Left forelimb (tissue), 1 donor: ENCODE measurements around the gene TMEM30A.

Experiments
- DNase-seq: peaks from one replicate; pipeline ENCODE4 v3.0.0-alpha.2; 2018; ENCODE audit warnings: low spot score

The TMEM30A gene

DNA sequence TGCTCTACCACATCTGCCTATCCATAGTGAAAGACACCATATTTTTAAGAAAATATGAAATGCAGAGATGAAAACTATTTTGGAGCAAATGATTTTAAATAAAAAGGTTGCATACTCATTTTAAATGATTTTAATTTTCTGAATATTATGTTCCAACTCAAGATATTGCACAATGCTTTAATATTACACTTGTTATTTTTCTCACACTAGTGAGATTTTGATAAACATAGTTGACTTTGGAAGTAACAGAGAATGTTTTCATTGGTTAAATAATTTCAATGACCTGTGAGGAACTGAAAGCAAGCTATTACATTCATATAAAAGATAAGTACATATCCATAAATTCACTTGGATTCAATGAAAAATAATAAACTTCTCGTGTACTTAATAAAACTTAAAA is 7.2 kb upstream of the TMEM30A start:
- no peak for DNase-seq

DNA sequence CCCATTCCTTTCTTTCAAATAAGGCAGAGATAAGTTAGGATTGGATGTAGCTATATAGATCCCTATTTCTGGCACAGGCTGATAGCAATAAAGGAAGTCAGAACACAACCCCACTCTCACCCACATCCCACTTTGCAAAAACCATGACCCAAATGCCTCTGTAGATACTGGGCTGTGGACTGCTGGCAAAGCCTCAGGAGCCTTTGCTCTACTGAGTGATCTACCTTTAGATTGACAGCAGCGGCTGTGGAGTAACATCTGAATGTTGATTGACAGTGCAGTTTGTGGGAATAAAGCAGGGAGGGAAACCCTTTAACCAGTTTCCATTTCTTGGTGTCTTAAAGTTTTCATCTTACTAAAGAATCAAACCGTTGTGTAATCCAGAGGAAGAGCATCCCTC is 6.7 kb upstream of the TMEM30A start:
- no peak for DNase-seq

DNA sequence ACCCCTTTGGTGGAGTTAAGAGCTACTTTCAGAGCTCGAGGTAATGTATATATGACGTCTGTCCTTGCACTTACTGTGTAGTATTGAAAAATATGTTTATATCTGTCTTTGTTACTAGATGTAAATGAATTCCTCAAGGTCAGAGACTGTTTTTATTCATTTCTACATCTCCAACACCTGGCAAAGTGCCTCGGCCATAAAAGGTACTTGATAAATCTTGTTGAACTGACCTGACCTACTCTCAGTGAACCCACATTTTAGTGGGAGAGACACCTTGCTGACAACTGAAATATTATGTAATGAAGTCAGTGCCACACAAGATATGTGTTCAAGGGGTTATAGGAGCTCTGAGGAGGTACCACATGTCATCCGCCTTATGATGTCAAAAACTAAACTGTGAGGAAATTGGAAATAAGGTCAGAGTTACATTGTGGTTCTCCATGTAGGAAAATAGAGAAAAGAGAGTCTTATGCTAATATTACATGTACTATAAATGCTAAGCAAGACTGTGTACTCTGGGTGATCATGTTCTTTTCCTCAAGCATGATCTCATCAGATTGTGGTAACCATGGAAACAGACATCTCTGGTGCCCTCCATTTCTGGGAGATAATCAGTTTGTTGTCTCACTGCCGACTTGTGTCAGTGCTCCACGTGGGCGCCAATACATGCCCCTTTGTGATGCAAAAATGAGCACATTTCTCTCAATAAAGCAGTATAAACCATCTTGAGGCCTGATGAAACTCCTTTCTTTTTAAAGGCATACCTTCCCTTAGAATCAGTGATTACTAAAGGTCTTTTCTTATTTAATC is 5.7 kb upstream of the TMEM30A start:
- DNase-seq: no peak

DNA sequence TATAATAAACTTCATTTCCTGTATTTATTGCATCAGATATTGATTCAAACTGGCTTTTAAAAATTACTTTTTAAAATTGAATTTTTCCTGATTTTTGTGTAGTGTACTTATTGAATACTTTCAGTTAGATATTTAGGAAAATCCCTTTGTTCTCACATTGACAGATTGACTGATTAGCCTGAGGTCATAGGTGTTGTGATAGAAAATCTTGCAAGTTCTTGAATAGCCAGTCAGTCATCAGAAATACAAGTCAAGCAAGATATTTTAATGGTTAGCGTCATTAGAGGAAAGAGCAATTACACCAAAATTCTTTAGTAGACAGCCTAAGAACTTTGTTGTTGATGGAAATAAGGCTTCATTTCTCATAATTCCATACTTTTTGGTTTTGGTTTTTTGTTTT is 3.4 kb upstream of the TMEM30A start:
- DNase-seq: no peak

DNA sequence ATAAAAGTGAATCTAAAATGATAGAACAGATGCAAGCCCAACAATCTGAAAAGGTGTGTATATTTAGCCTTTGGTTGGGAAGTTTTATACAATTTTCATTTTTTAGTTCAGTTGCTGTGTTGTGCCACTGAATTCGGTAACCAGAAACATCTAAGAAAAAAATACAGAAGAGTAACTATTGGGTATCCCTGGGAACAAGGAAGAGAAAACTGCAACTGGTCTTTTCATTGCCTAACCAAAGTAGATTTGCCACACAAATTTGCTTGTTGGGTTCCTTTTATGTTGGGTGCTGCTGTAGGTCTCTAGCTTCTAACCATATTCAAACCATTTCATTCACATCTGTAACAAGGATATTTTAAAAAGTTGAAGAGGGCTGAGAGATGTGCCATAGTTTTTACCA is 2.8 kb upstream of the TMEM30A start:
- DNase-seq: no peak

DNA sequence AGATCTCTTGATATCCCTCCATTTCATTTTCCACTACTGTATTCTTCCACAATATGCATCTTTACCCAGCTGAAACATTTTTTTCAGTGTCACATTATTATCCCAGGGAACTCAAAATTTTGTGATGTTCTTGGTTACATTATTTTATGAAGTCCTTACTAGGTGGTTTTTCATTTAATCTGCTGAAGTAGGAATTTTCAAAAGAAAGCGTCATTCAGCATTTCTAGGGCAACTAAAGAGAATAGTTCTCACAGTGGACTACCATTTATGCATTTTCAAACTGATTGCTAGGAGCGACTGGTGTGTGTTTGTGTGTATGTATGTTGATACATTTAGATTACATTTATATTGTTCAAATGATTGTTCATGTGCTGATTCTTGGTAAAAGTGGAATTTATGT is 2.4 kb upstream of the TMEM30A start:
- DNase-seq: no peak

DNA sequence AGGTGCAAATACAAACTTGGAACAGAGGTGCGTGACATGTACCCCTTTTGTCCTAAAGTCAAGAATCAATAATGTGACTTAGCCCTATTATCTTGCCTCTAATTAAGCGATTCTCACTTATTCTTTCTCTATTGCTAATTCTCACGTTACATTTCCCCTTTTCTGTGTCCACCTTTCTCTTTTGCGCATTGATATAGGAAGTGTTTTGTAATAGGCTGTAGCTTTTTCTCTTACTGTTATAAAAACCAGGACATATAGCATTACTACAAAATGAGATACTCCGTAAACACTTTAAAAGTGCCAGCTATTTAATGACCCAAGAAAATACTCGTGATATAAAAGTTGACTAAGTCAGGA is 669 bp upstream of the TMEM30A start:
- DNase-seq: no peak

DNA sequence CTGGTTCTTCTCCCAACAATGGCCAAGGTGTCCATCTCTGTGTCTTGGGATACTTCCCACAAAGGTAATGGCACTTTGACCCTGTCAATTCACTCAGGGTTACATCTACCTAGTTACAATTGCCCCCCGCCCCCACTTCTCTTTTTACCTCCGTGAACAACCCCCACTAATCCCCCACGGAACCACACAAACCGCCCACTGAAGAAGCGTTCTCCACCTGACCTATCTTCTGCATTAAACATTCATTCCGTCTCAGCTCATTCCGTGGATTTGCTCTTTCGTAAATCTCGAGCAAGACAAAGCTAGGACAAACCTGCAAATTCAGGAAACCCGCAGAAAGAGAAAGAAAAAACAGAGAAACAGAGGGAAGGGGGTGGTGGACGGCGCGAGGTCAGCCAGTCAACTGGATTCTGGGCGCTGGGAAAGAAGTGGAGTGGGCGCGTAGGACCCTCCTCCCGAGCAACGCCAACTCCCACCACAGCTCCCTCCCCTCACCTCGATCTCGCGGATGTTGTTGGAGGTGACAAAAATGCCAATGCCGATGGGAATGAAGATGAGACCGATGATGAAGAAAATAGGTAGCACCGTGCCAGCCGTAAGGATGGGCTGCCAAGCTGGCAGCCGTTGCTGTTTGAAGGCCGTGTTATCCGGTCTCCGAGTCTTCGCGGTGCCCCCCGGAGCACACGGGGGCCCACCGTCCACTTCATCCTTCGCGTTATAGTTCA is 523 bp downstream of the TMEM30A start:
- DNase-seq: peak; percentile 82

DNA sequence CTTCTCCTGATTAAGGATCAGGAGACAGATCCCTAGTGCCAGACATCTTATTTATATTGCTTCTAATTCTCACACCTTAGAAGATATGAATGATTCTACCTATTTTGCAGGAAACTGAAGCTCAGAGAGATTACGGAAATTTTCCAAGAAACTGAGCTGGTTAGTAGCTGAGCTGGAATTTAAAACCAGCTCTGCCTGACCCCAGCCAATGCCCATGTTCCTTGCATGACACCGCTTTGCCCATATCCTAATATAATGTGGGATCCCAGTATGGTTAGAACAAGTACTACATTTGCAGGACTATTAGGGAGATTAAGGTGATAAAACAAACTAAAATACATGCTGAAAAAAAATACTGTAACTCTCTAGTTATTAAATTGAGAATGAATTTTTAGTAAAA is 1.9 kb downstream of the TMEM30A start:
- no peak for DNase-seq

DNA sequence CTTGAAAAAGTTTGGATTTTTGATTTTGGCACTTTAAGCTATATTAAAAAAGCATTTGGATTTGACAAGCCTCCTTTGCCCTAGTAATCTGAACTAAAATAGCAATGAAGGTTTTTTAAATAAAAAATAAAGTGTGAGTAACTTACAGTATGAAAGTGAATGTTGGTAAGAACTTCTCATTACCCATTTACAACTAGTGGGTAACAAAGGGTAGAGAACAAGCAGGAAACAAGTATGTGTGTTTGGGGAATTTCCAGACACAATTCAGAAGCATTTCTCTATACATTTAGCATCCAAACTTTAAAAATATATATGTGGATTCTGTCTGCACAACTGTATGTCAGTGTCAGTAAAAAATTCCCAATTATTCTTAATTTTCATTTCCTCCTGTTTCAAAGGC is 2.9 kb downstream of the TMEM30A start:
- DNase-seq: no peak

DNA sequence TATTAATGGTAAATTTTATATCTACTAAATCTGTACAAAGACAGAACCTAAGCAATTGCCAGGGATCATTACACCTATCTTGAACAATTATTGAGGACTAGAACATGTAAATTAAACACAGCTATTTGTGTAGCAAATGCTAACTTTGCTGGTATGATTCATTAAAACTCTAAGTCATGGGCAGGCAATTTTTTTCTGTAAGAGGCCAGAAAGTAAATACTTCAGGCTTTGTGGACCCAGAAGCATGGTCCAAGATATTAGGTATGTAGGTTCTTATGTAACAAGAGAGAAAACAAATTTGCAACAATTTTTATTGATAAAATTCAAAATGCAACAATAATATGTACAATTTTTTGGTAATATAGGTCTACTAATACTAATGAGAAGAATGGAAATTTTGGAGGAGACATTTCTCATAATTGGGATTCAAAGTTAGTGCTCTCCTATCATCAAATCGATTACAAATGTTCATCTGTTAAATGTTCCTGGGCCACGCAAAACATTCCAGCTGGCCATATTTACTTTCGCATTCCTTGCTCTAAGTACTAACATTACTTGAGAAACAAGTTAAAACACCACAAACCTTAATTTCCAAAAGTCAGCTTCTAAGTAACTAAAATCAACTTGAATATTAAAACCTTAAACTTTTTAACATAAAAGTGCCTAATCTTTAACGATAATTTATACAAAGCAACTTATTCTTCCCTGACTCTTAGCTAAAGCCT is 4.3 kb downstream of the TMEM30A start:
- DNase-seq: no peak

DNA sequence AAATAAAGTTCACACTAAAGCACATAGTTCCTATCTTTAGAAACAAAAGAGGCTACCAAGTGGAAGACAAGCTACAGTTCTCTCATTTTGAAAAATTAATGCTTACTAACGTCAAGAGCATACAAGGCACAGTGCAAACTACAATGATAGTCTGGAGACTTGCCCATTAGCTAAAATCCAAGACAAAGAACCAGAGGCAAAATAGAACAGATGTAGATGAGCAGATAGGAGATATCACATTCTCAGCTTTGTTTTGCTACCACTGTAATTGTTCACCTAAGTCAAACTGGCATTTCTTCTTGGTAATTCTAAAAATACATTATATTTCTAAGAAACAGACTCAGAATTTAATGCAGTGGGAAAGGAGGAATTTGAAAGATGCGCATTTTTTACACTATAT is 5.2 kb downstream of the TMEM30A start:
- no peak for DNase-seq

DNA sequence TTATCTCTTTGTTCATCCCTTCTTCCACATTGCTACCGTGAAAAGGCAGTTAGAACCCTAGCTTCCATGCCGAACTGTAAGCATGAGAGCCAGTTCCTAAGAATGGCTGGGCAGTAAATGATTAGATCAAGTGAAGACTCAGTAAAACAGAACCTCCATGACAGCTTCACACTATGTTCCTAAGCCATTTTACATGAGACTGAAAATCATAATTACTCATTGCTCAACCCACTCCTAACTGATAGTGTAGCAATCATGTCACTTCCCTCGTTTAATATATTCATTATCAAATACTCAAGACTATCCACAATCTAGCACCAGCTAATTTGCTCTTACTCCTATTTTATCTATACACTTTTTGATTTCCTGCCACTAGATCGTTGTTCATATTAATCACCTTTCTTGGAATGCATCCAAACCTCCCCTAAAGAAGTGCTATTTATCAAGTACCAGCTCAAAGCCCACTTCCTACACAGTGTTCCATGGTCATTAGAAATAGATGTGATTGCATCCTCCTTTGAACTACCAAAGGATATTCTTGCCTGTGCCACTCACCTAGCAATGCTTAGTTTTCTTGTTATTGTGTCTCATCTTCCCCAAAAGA is 6.0 kb downstream of the TMEM30A start:
- no peak for DNase-seq

DNA sequence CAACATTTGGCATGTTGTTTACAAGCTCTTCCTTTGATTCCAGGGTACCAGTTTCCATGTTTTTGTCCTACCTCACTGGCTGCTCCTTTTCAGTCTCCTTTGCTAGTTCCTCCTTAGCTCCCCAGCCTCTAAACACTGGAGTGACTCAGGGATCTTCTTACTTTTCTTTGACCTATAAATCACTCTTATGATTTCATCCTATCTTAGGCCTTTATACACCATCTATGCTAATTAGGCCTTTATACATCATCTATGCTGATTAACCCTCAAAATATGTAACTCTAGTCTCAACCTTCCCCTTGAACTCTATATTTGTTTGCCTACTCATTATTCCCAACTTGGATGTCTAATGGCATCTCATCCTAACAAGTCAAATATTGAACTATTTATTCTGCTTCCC is 9.5 kb downstream of the TMEM30A start:
- DNase-seq: no peak

DNA sequence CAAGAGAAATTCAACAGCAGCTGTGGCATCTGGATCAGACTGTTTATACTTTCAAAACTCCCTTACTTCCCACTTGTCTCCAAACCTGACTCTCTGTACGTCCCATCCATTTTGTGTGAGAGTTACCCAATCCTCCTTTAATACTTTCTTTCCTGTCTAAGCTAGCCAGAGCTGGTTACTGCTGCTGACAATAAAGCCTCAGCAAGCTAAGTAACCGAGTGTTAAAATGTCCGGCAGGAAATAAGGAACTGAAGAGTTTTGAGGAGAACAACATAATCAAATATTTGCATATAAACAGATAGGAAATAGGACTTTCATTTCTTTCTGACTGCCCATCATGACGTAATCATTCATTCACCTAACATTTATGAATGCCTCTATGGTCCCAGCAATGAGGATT is 11.6 kb downstream of the TMEM30A start:
- DNase-seq: no peak

DNA sequence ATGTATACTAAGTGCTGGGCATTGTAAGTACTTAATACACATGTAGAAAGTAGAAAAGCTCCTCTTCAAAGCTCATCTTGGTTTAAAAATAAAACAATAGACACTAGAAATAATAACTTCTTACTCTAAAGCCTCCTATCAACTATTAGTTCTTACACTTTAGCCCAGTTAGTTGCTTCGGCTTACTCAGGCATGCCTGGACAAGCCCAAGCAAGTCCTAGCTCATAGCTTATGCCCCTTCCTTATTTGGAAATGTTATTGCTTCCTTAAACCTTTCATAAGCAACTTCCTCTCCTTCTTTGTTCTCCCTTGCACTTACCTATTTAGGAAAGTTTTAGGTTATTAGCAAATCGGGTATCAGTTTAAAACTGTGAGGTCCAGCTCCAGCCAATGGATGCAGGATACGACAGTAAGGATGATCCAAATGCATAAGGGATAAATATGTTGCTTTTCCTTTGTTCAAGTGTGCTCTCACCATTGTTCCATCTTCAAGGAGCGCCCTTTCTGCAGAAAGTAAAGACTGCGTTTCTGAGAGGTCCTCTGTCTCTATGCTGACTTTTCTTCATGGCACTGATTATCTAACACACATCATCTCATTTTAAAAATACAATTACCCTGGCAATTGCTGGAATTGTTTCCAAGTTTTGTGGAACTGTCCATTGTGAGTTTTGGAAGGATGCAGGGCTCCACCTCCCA is 12.3 kb downstream of the TMEM30A start:
- DNase-seq: no peak

DNA sequence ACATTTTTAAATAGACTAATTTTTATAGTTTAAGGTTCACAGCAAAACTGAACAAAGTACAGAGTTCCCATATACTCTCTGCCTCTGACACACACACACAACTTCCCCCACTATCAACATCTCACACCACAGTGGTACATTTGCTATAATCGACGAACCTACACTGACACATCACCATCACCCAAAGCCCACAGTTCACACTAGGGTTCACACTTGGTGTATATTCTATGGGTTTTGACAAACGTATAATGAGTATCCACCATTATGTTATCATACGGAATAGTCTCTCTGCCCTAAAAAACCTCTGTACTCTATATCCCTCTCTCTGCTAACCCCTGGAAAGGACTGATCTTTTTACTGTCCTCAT is 15.6 kb downstream of the TMEM30A start:
- DNase-seq: no peak

DNA sequence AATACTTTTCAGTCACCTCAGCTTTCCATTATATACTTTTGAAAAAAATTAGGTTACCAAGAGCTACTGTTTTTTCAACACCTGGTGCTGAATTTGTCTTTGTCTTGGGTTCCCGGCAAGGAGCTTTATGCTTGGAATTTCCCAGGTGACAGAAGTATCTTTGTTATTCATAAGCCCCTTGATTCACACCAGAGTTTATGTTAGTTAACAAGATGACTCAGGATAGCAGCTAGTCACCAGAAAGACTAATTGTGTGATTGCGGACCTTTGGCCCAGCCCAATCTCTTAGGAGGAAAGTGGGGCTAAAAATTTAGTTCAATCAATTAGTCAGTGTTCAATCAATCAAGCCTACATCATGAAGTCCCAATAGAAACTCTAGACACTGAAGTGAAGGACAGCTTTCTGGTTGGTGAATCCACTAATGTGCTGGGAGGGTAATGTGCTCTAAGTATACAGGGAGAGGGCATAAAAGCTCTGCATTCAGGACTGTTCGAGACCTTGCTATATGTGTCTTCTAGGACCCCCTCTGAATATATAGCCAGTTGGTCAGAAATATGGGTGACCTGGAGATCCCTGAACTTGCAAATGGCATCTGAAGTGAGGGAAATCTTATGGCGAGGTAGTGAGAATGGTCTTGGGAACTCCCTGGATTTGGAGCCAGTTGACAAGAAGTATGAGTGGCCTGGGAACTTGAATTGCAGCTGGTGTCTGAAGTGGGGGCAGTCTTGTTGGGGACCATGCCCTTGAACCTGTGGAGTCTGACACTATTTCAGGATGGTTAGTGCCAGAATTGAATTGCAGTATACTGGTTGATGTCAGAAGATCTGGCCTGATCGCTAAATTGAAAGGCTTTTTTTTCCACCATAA is 16.2 kb downstream of the TMEM30A start:
- DNase-seq: no peak

DNA sequence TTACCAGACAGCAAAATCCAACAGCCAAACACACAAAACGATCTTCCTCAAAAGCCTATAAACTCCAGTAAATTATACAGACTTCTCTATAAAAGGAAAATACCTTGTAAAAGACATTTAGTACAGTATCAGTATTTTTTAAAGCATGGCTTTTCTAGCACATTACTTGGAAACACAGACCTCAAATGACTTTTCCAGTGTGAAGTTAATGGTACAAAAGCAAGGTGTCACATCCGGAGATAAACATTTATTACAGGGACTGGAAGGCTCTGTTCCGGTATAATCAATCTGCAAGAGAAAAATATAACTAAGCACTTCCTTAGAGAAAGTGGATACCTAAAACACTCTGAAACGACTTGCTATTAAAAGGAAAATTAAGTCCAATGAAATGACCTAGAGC is 17.1 kb downstream of the TMEM30A start:
- DNase-seq: no peak

DNA sequence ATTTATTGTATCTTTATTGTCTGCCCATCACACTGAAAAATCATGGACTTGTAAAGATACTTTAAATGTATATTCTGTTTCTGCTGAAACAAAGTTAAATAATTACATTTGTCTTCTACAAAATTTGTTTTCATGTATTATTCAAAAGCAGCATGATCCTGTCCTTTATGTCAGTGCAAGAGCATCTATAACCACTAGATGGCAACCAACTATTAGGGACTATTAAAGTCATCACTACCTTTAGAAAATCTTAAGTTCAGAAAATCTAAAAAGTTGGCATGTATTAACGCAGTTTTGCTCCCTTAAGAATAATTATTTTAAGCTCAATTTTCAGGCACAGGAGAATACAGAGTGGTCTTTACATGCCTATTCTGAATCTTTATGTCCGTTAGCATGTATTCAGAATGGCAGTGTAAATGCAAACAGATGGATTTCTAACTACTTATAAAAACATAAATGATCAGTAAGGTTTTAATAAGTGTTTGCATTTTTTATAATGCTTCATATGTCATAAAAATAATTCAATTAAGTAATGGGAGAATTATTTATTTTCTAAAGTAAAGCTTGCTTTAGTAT is 17.8 kb downstream of the TMEM30A start:
- no peak for DNase-seq

DNA sequence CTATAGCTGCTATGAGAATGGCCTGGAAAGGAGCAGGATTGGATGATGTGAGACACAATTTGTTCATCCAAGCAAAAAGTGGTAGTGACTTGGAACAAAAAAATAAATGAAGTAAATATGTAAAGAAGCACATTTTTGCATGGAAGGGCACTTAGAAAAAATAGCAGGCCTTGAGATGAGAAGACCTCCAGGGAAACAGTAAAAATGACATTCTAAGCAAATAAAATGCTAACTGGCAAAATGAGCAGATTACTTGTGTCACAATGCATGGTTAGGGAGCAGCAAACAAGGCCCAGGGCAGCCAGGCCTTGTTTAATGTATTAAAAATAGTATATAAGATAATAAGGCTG is 21.2 kb downstream of the TMEM30A start:
- no peak for DNase-seq
